C4-2B (cell line): ENCODE results near the gene CIC.

Experiments used
- ZFX ChIP-seq: fragments of 450-650 bp; IDR thresholded peaks from 2 replicates; pipeline ENCODE4 v1.6.1; 2017
- TF ChIP-seq, protein P1 (sequence below): fragments of 450-650 bp; conservative IDR thresholded peaks from 2 replicates; pipeline ENCODE4 v1.5.1; 2017; ENCODE audit warnings: mild to moderate bottlenecking

GRCh38 chr19:42276284-42276683, 7.2 kb downstream of the CIC start:
- TF ChIP-seq, protein P1, sequence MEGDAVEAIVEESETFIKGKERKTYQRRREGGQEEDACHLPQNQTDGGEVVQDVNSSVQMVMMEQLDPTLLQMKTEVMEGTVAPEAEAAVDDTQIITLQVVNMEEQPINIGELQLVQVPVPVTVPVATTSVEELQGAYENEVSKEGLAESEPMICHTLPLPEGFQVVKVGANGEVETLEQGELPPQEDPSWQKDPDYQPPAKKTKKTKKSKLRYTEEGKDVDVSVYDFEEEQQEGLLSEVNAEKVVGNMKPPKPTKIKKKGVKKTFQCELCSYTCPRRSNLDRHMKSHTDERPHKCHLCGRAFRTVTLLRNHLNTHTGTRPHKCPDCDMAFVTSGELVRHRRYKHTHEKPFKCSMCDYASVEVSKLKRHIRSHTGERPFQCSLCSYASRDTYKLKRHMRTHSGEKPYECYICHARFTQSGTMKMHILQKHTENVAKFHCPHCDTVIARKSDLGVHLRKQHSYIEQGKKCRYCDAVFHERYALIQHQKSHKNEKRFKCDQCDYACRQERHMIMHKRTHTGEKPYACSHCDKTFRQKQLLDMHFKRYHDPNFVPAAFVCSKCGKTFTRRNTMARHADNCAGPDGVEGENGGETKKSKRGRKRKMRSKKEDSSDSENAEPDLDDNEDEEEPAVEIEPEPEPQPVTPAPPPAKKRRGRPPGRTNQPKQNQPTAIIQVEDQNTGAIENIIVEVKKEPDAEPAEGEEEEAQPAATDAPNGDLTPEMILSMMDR, result no peak
- no peak for TF ChIP-seq ZFX
